IPS DF 6.9 (cell line): Measurements from ENCODE around the gene SAT2.
"Not testable (repeated sequence)": the region's sequence is repeated elsewhere in the genome, so short reads cannot be mapped to it uniquely, and the experiment has no call there.

Experiments
- DNase-seq: peaks from one replicate; pipeline ENCODE4 v3.0.0-alpha.2; 2013; ENCODE audit warnings: low read depth, low spot score
- H3K27ac ChIP-seq: one replicate; pipeline ENCODE4 v1.5.1; 2013; ENCODE audit warnings: low read length, control low read depth
- H3K27me3 ChIP-seq: 2 replicates; pipeline ENCODE4 v1.6.1; 2013; ENCODE audit warnings: mild to moderate bottlenecking, low read length; ENCODE audit not compliant: control insufficient read depth, insufficient read depth
- H3K36me3 ChIP-seq: 2 replicates; pipeline ENCODE4 v1.6.1; 2013; ENCODE audit warnings: low read length; ENCODE audit not compliant: control insufficient read depth, insufficient read depth
- H3K4me1 ChIP-seq: 2 replicates; pipeline ENCODE4 v1.6.1; 2013; ENCODE audit warnings: low read length; ENCODE audit not compliant: control insufficient read depth, insufficient read depth
- H3K4me3 ChIP-seq: 2 replicates; pipeline ENCODE4 v1.5.1; 2013; ENCODE audit warnings: mild to moderate bottlenecking, low read length
- H3K9me3 ChIP-seq: 2 replicates; pipeline ENCODE4 v1.6.1; 2013; ENCODE audit warnings: low read length, inconsistent platforms; ENCODE audit not compliant: control insufficient read depth, insufficient read depth
- WGBS: extraction: QIAGEN DNeasy Blood & Tissue Kit; methylation state at CpG from one replicate; pipeline ENCODE4 v1.1.7; 2013; ENCODE audit warnings: mixed read lengths, missing lambda C conversion rate; ENCODE audit not compliant: insufficient read length, insufficient coverage; 5-methylcytosine and 5-hydroxymethylcytosine counted together

SAT2 gene

DNA sequence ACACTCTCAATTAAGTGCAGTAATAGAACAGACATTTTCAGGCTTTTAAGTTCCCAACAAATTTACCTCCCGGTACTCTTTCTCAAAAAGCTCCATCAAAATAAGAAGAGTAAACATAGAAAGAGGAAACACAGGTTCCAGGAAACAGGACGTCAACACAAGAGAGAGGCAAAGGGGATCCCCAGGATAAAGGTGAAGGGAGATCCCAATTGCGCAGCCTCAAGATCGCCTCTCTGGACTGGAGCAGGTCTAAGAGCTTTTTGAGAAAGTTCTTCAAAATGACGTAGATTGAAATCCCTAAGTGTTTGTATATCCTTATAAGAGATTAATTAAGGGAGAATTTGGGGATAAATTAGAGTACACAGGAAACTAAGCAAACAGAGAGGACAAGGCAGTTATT lies 9.0 kb downstream of the SAT2 start:
- no peak overlapping the region for H3K4me3 ChIP-seq
- peaks cover under 1% of the 10 kb centered on the region; the same call in 1 of the 2 replicates for H3K4me1 ChIP-seq
- H3K27me3 ChIP-seq = no peaks in the 10 kb centered on the region
- DNase-seq = no peak
- H3K27ac ChIP-seq = no peak overlapping the region
- H3K9me3 ChIP-seq = no peaks in the 10 kb centered on the region
- H3K36me3 ChIP-seq = no peaks in the 10 kb centered on the region
- no CpG with 5 or more reads among the region's 5 CpGs for WGBS

DNA sequence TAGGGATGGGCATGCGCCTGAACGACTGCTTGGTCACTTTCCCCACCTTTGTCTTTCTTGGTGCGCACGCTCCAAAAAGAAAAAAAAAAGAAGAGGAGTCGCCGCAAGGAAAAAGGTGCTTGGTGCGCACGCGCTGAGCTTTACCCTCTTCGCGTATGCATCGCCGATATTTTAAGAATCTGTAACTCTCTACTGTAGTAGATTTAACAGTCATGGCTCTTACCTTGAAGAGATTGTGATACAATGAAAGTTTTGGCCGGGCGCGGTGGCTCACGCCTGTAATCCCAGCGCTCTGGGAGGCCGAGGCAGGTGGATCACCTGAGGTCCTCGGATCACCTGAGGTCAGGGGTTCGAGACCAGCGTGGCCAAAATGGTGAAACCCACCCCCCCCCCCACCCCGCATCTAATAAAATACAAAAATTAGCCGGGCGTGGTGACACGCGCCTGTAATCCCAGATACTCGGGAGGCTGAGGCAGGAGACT lies 12.3 kb downstream of the SAT2 start:
- WGBS = no CpG with 5 or more reads among the region's 28 CpGs
- Histone ChIP-seq H3K4me1 (peaks cover 2% of the 10 kb centered on the region; the same call in 1 of the 2 replicates), H3K9me3 (no peaks in the 10 kb centered on the region), H3K27me3 (no peaks in the 10 kb centered on the region), H3K4me3 (peak overlapping the region; percentile 13; the same call in 1 of the 2 replicates), H3K27ac (no peak overlapping the region), H3K36me3 (no peaks in the 10 kb centered on the region)
- DNase-seq = no peak

DNA sequence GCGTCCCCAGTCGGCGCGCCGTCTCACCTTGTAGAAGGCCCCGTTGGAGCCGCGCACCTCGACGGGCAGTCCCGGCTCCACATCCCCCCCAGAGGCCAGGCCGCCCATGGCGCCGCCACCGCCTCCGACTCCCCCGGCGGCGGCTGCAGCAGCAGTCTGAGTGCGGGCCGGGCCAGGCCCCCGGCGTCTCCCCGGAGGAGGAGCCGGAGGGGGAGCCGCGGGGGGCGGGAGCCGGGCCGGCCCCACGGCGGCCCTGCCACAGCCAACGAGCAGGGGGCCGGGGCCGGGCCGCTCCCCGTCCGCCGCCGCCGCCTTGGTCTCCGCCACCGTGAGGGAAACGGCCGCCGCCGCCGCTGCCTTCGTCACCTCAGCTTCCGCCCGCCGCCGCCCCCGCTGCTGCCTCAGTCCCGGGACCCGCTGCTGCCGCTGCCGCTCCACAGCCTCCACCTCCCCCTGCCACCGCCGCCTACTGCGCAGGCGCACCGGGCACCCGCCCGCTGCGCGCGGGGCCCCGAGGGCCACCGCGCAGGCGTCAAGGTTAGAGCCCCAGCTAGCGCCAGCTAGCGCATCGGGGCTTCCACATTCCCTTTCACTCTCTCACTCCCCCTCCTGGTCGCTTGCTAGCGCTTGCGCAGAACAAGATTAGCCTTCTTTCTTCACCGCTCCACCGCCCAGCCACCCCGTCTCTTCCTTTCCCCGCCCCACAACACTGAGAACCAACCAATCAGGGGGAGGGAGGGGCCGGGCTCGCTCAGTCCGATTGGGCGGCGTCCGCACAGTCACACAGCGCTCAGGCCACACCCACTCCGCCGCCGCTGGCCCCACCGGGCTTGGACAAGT lies 13.0 kb downstream of the SAT2 start, which contains the start of gene FXR2:
FXR2 (minus strand) TSS at position 473 of the 840 bp plus-strand sequence; CDS start at position 108, 365 bp downstream.
- no CpG with 5 or more reads among the region's 93 CpGs for WGBS
- H3K4me1 ChIP-seq = peaks cover 2% of the 10 kb centered on the region; the same call in 1 of the 2 replicates

DNA sequence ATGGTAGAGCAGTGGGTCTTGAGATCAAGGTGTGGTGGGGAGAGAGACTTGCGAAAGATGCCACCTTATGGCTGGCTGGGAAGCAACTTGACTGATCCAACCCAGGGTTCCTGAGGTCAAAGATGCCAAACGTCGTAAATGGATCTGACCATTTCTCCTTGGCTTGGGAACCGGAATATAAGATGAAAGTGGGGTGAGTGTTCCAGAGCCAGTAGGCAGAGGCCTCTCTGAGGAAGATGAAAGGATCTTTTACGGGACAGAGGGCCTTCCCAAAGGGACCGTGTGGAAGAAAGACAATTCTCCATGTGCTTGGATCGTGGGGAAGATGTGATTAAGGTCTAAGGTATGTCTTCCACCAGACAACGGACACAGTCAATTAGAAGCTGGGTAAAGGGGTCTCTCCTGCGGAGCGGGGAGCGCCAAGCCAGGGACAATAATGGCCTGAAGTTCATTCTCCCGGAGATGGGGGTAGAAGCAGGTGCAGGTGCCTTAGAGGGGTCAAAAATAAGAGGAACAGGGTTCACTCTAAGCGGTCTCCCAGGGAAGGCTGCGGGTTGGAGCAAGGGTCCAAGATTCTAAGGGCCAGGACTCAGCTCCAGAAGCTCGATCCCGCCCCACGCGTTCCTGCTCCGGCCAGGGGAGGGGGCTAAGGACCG lies 13.7 kb downstream of the SAT2 start:
- Histone ChIP-seq H3K9me3 (no peaks in the 10 kb centered on the region), H3K4me1 (peaks cover 2% of the 10 kb centered on the region; the same call in 1 of the 2 replicates), H3K27ac (no peak overlapping the region), H3K36me3 (no peaks in the 10 kb centered on the region), H3K27me3 (no peaks in the 10 kb centered on the region), H3K4me3 (peak overlapping the region; percentile 74)
- DNase-seq = no peak
- WGBS = no CpG with 5 or more reads among the region's 20 CpGs

More for the DNA sequence above, 13.0 kb downstream of the SAT2 start, which contains the start of gene FXR2:
- H3K27ac ChIP-seq = no peak within 1 kb of the TSS
- H3K27me3 ChIP-seq = no peaks in the 10 kb centered on the region
- no peaks in the 10 kb centered on the region for H3K9me3 ChIP-seq
- peak; percentile 98 for DNase-seq
- peak within 1 kb of the TSS; percentile 74 for H3K4me3 ChIP-seq
- H3K36me3 ChIP-seq = no peaks in the 10 kb centered on the region

- H3K4me3 ChIP-seq = no peak overlapping the region
These were observed 15.4 kb downstream of the SAT2 start for GRCh38 chr17:7612294-7612640.

GRCh38 chr17:7611635-7612293 lies 15.9 kb downstream of the SAT2 start:
- H3K27me3 ChIP-seq = no peaks in the 10 kb centered on the region
- no peak overlapping the region for H3K4me3 ChIP-seq
- H3K27ac ChIP-seq = no peak overlapping the region
- no peak for DNase-seq
- no CpG with 5 or more reads among the region's 3 CpGs for WGBS
- peaks cover 2% of the 10 kb centered on the region; the same call in 1 of the 2 replicates for H3K4me1 ChIP-seq
- no peaks in the 10 kb centered on the region for H3K9me3 ChIP-seq
- H3K36me3 ChIP-seq = no peaks in the 10 kb centered on the region

More at GRCh38 chr17:7612294-7612640, 15.4 kb downstream of the SAT2 start:
- Histone ChIP-seq H3K4me1 (peaks cover 2% of the 10 kb centered on the region; the same call in 1 of the 2 replicates), H3K9me3 (no peaks in the 10 kb centered on the region), H3K36me3 (no peaks in the 10 kb centered on the region), H3K27me3 (no peaks in the 10 kb centered on the region), H3K27ac (no peak overlapping the region)
- no CpG with 5 or more reads among the region's 1 CpG for WGBS
- no peak for DNase-seq

GRCh38 chr17:7610641-7611040 lies 17.0 kb downstream of the SAT2 start:
- Histone ChIP-seq H3K27ac (no peak overlapping the region), H3K27me3 (no peaks in the 10 kb centered on the region), H3K4me1 (peaks cover 2% of the 10 kb centered on the region; the same call in 1 of the 2 replicates), H3K9me3 (no peaks in the 10 kb centered on the region), H3K4me3 (no peak overlapping the region), H3K36me3 (no peaks in the 10 kb centered on the region)
- no peak for DNase-seq
- WGBS = no CpG with 5 or more reads among the region's 2 CpGs

- no peak overlapping the region for H3K4me3 ChIP-seq
- DNase-seq = no peak
- no peaks in the 10 kb centered on the region for H3K4me1 ChIP-seq
- H3K27ac ChIP-seq = no peak overlapping the region
- H3K9me3 ChIP-seq = no peaks in the 10 kb centered on the region
- H3K36me3 ChIP-seq = peaks cover 6% of the 10 kb centered on the region; the same call in 1 of the 2 replicates
- no peaks in the 10 kb centered on the region for H3K27me3 ChIP-seq
- WGBS = no CpG with 5 or more reads among the region's 4 CpGs
These were observed 21.3 kb downstream of the SAT2 start for GRCh38 chr17:7606280-7606679.

DNA sequence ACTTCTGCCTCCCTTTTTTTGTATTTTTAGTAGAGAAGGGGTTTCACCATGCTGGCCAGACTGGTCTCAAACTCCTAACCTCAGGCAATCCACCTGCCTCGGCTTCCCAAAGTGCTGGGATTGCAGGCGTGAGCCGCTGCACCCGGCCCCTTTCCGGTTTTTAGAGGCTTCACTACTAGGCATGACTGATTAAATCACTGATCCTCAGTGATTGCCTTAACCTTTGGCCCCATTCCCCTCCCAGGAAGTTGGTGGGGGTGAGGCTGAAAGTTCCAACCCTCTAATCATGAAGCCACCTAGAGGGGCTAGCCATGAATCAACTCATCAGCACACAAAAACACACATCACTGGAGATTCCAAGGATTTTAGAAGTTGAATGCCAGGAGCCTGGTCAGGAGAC lies 30.1 kb downstream of the SAT2 start:
- not testable (repeated sequence) for H3K4me3 ChIP-seq, H3K9me3 ChIP-seq
- no CpG with 5 or more reads among the region's 5 CpGs for whole genome bisulfite sequencing

GRCh38 chr17:7593296-7593695 lies 34.3 kb downstream of the SAT2 start:
- Histone ChIP-seq H3K27ac (no peak overlapping the region), H3K4me1 (peaks cover 4% of the 10 kb centered on the region; the same call in 1 of the 2 replicates), H3K4me3 (no peak overlapping the region), H3K9me3 (no peaks in the 10 kb centered on the region), H3K36me3 (peaks cover 14% of the 10 kb centered on the region; the same call in 1 of the 2 replicates), H3K27me3 (no peaks in the 10 kb centered on the region)
- no peak for DNase-seq
- WGBS = no CpG with 5 or more reads among the region's 12 CpGs

More for the DNA sequence above, 30.1 kb downstream of the SAT2 start:
- DNase-seq, H3K4me1 ChIP-seq, H3K27me3 ChIP-seq, H3K27ac ChIP-seq, H3K36me3 ChIP-seq: not testable (repeated sequence)
